ENCODE results near the gene GPR162.

Gene GPR162

GRCh38 chr12:6786416-6787094, 35.1 kb upstream of the GPR162 start:
- DNase-seq (ENCODE audit: low spot score) = no peak

GRCh38 chr12:6787309-6787708, 34.3 kb upstream of the GPR162 start:
- no peak for DNase-seq (ENCODE audit: low spot score)

- DNase-seq (ENCODE audit: low spot score) = no peak
These were observed 32.4 kb upstream of the GPR162 start, which contains the start of gene CD4 for GRCh38 chr12:6788972-6789924. Gene CD4, plus strand, starts transcription at chr12:6789528. Its CDS starts 10,611 bp downstream, at chr12:6800139.

- no peak for DNase-seq (ENCODE audit: low spot score)
These were observed 31.0 kb upstream of the GPR162 start for GRCh38 chr12:6790496-6791150.

- no peak for DNase-seq (ENCODE audit: low spot score)
These were observed 29.6 kb upstream of the GPR162 start for GRCh38 chr12:6791931-6792520.

- no peak for DNase-seq (ENCODE audit: low spot score)
These were observed 29.0 kb upstream of the GPR162 start for GRCh38 chr12:6792522-6793201.

GRCh38 chr12:6795088-6795487, 26.5 kb upstream of the GPR162 start:
- DNase-seq (ENCODE audit: low spot score) = no peak

GRCh38 chr12:6796576-6796975, 25.0 kb upstream of the GPR162 start:
- DNase-seq (ENCODE audit: low spot score) = no peak

- no peak for DNase-seq (ENCODE audit: low spot score)
These were observed 22.5 kb upstream of the GPR162 start for GRCh38 chr12:6799147-6799546.

GRCh38 chr12:6807170-6807569, 14.5 kb upstream of the GPR162 start:
- DNase-seq (ENCODE audit: low spot score) = no peak

GRCh38 chr12:6809056-6809455, 12.6 kb upstream of the GPR162 start:
- no peak for DNase-seq (ENCODE audit: low spot score)

GRCh38 chr12:6810758-6811157, 10.9 kb upstream of the GPR162 start:
- no peak for DNase-seq (ENCODE audit: low spot score)

- DNase-seq (ENCODE audit: low spot score) = no peak
These were observed 8.3 kb upstream of the GPR162 start for GRCh38 chr12:6813363-6813762.

GRCh38 chr12:6816598-6816997, 5.0 kb upstream of the GPR162 start:
- no peak for DNase-seq (ENCODE audit: low spot score)

- DNase-seq (ENCODE audit: low spot score) = no peak
These were observed 4.5 kb upstream of the GPR162 start for GRCh38 chr12:6817098-6817497.

- DNase-seq (ENCODE audit: low spot score) = no peak
These were observed 3.9 kb upstream of the GPR162 start for GRCh38 chr12:6817662-6818157.

- no peak for DNase-seq (ENCODE audit: low spot score)
These were observed 3.4 kb upstream of the GPR162 start for GRCh38 chr12:6818222-6818621.

- no peak for DNase-seq (ENCODE audit: low spot score)
These were observed 3.0 kb upstream of the GPR162 start for GRCh38 chr12:6818645-6819044.

- no peak for DNase-seq (ENCODE audit: low spot score)
These were observed 2.3 kb upstream of the GPR162 start for GRCh38 chr12:6819106-6820030.

- no peak for DNase-seq (ENCODE audit: low spot score)
These were observed 1.5 kb upstream of the GPR162 start for GRCh38 chr12:6820166-6820565.
